Stimulated activated CD4-positive, alpha-beta T cell treated with anti-CD3 and anti-CD28 coated beads, TNF-alpha, amount 100 ng/mL, for 24 hours (primary cell): Measurements from ENCODE around the gene GALNT12.

ENCODE experiments used
- DNase-seq, 3 experiments: peaks; one replicate each; pipeline ENCODE4 v3.0.0-alpha.2; 2020; ENCODE audit warnings: low read depth in 3 of 3

GALNT12 gene

GRCh38 chr9:98801969-98802371, 5.5 kb upstream of the GALNT12 start:
- DNase-seq = no peak

DNA sequence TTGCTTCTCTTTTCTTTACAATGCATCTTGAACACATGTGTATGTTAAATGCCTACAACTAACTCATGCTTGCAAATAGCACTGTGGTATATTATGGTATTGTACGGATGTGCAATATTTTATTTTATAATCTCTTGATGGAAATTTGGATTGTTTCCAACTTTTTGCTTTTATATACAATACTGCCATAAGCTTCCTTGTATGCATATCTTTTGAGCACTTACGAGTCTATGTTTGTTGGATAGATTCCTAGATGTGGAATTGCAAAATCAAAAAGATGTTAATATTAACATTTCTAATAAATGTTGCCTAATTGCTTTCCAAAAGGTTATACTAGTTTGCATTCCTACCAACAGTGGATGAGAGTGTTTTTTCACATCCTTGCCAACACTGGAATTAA, 3.4 kb upstream of the GALNT12 start:
- DNase-seq = no peak

DNA sequence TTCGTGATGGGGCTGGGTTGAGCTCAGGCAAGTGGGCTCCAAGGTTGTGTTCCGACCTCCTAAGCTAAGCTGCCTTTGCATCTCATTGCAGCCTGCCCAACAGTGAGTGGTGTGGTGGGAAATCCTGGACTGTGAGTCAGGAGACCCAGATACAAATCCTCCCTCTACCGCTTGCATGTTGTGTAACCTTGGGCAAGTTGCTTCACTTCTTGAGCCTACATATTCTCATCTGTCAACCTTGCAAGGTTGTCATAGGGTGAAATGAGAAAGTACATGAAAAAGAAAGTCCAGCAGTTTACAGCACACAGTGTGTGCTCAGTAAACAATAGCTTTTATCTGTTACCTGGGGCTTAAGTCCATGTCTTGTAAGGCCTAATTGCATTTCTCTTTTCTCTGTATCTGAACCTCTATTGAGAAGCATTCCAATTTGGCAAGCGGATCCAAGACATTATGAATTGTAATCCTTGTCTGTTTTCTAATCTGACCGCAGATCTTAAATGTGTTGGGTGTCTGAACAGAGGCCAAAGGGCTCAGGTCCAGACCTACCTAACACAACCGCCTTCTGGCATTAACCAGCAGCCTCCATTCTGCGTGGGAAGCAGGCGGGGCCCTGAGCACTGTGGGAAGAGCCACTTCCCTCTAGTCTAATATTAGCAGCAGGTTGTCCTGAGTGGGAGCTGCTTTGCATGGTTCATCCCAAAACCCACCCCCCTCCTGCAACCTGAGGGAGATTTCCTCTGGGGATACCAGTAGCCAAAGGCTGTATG, 1.8 kb upstream of the GALNT12 start:
- no peak for DNase-seq

GRCh38 chr9:98806394-98807035, 955 bp upstream of the GALNT12 start:
- no peak for DNase-seq

GRCh38 chr9:98807814-98808195, 335 bp downstream of the GALNT12 start:
- DNase-seq = peak in 1 of 3 experiments; percentile 39

GRCh38 chr9:98808411-98808815, 943 bp downstream of the GALNT12 start:
- DNase-seq = no peak

GRCh38 chr9:98808875-98809274, 1.4 kb downstream of the GALNT12 start:
- DNase-seq = no peak

DNA sequence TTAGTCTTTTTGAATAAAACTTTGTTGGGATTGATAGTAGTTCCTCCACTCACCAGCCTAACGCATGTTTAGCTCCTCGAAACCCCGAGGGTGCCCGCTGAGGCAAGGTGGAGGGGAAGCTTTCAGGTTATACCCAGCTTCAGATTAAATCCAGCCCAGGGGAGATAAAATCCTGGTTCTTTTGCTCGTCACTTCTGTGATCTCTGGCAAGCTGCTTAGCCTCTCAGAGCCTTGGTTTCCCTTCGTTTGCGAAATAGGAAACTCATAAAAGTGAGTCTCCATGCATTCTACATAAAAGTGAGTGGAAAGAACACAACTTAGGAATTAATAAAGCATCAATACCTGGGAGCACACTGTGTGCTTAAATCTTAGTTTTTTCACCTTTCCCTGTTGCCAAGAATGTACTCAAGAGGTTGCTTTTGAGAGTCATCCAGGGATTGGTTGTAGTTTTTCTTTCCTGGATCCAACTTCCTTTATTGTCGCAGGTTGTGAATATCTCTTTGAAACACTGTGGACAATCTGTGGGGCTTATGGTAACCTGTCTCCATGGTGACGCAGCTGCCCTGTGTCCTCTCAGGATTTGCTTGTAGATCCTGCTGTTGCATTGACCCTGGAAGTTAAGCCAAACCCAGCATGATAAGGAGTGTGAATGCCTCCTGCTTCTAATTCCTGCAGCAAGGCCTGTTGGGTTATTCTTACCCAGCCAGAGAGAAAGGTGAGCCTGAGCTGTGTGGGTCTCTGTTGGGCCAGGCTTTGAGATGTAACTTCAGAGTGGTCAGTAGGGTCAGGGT, 2.0 kb downstream of the GALNT12 start:
- DNase-seq = no peak

- DNase-seq = no peak
Measured at GRCh38 chr9:98810102-98810842, 2.8 kb downstream of the GALNT12 start.

- DNase-seq = no peak
Measured at GRCh38 chr9:98811051-98811650, 3.7 kb downstream of the GALNT12 start.

DNA sequence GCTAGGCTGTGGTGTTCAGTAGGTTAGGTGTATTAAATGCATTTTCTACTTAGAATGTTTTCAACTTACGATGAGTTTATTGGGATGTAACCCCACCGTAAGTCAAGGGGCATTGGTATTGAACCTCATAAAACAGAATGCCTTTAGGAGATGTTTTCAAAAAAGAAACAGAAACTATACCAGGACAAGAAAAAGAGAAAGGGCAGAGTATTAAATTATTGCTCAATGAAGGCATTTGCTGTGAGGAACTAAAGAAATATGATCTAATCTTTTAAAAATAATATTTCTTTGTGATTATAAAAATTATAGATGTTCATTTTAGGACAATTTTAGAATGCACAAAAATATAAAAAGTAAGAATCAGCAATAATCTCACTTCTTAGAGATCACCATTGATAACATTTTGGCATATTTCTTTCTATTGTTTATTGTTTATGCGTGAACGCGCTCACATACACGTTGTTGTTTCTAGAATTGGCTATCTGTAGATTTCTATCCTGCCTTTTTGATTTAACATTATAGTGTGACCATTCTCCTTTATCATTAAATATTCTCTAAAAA, 8.0 kb downstream of the GALNT12 start:
- DNase-seq = no peak

GRCh38 chr9:98818764-98819163, 11.3 kb downstream of the GALNT12 start:
- DNase-seq = no peak

- DNase-seq = no peak
Measured at GRCh38 chr9:98819231-98819630, 11.8 kb downstream of the GALNT12 start.

DNA sequence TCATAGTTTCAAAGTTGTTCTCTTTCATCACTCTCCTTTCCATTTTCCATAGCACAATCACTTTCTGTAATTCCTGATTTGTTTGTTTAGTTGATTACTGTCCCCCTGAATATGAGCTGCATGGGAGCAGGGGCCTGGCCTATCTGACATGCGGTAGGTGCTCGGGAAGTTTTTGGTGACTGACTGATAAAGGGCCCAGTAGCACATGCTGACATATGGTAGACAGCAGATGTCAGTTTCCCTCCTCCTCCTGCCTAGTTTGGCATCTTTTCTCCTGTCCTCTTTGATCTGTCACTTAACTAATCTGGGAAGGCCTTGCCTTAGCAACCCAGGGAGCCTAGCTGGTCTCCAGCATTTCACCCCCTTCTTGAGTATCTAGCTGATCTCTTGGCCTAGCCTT, 14.4 kb downstream of the GALNT12 start:
- DNase-seq = no peak

- DNase-seq = no peak
Measured at GRCh38 chr9:98822661-98823060, 15.2 kb downstream of the GALNT12 start.

GRCh38 chr9:98823666-98824334, 16.3 kb downstream of the GALNT12 start:
- DNase-seq = no peak

DNA sequence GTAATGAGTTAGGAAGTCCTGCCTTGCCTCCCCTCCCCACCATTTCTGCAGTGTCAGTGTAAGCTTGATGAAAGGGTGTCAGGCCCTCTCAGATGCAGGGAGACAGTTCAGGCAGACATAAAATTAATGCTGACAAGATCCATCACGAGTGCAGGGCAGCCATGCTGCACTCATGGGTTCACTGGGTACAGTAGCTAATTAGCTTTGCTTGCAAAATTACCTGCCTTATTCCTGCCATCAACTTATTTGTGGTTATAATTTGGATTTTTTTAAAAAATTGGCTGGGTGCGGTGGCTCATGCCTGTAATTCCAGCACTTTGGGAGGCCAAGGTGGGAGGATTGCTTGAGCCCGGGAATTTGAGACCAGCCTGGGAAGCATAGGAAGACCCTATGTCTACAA, 17.9 kb downstream of the GALNT12 start:
- no peak for DNase-seq

- no peak for DNase-seq
Measured at GRCh38 chr9:98826716-98827115, 19.2 kb downstream of the GALNT12 start.

DNA sequence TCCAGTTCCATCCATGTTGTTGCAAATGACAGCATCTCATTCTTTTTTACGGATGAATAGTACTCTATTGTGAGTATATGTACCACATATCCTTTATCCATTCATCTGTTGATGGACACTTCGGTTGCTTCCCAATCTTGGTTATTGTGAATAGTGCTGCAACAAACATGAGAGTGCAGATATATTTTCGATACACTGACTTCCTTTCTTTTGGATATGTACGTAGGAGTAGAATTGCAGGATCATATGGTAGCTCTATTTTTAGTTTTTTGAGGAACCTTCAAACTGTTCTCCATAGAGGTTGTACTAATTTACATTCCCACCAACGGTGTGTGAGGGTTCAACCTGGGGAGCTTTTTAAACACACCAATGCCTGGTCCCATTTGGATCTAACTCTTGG, 22.3 kb downstream of the GALNT12 start:
- no peak for DNase-seq

DNA sequence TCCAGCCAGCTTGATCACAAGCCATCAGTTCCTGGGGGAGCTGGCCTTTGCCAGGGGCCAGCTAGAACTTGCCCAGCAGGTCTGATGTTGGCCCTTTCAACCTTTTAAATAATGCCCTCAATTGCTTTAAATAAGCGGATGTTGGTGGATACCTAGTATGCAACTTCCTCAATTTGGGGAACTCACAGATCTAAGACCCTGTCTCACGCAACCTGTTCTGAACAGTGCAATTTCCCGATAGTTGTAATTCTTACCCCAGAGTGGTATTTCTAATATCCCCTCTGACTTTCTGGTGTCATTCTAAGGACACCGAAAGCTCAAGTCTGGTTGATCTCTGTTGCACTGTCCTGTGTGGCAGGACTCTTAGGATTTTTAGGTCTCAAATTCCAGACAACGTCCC, 23.1 kb downstream of the GALNT12 start:
- DNase-seq = no peak

GRCh38 chr9:98831696-98832095, 24.2 kb downstream of the GALNT12 start:
- DNase-seq = no peak
